C4-2B (cell line): ENCODE results near the gene CEACAM4.

Experiments
- H3K27ac ChIP-seq: fragments of 450-650 bp; 2 replicates; pipeline ENCODE4 v1.5.1; 2017
- ZFX ChIP-seq: fragments of 450-650 bp; IDR thresholded peaks from 2 replicates; pipeline ENCODE4 v1.6.1; 2017
- TF ChIP-seq, protein P1 (sequence below): fragments of 450-650 bp; conservative IDR thresholded peaks from 2 replicates; pipeline ENCODE4 v1.5.1; 2017; ENCODE audit warnings: mild to moderate bottlenecking

The CEACAM4 gene

DNA sequence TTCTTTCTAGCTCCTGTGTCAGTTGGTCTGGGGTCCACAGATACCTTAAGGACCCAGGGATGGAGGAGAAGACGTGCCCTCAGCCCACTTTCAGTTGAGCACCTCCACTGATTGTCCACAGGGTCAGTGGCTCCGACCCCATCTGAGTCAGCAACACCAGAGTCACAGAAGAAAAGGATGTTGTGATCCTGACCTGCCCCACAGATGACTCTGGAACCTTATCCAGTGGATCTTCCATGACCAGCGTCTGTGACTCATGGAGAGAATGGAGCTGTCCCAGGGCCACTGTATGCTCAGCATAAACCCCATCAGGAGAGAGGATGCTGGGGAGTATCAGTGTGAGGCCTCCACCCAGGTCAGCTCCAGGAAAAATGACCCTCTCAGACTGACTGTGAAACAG lies 22.0 kb downstream of the CEACAM4 start:
- no peak for TF ChIP-seq ZFX
- TF ChIP-seq, protein P1, sequence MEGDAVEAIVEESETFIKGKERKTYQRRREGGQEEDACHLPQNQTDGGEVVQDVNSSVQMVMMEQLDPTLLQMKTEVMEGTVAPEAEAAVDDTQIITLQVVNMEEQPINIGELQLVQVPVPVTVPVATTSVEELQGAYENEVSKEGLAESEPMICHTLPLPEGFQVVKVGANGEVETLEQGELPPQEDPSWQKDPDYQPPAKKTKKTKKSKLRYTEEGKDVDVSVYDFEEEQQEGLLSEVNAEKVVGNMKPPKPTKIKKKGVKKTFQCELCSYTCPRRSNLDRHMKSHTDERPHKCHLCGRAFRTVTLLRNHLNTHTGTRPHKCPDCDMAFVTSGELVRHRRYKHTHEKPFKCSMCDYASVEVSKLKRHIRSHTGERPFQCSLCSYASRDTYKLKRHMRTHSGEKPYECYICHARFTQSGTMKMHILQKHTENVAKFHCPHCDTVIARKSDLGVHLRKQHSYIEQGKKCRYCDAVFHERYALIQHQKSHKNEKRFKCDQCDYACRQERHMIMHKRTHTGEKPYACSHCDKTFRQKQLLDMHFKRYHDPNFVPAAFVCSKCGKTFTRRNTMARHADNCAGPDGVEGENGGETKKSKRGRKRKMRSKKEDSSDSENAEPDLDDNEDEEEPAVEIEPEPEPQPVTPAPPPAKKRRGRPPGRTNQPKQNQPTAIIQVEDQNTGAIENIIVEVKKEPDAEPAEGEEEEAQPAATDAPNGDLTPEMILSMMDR, result no peak
- no peak overlapping the region for H3K27ac ChIP-seq

DNA sequence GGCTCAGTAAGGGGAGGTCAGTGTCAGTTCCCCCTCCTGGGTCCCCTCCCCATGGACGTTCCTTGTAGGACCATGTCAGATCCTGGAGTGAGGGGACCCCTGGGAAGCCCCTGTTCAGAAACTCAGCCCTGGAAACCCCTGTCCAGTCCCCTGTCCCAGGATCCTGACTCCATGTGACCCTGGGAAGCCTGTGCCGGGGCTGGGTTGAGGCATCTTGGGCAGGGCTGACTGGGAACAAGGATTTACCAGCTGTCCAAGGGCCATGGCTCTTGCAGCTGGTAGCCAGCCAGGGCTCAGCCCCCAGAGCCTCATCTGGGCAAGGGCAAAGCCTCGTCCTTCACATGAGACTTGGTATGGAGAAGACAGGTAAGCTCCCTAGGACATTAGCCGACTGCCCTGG lies 25.1 kb downstream of the CEACAM4 start:
- no peak overlapping the region for H3K27ac ChIP-seq

DNA sequence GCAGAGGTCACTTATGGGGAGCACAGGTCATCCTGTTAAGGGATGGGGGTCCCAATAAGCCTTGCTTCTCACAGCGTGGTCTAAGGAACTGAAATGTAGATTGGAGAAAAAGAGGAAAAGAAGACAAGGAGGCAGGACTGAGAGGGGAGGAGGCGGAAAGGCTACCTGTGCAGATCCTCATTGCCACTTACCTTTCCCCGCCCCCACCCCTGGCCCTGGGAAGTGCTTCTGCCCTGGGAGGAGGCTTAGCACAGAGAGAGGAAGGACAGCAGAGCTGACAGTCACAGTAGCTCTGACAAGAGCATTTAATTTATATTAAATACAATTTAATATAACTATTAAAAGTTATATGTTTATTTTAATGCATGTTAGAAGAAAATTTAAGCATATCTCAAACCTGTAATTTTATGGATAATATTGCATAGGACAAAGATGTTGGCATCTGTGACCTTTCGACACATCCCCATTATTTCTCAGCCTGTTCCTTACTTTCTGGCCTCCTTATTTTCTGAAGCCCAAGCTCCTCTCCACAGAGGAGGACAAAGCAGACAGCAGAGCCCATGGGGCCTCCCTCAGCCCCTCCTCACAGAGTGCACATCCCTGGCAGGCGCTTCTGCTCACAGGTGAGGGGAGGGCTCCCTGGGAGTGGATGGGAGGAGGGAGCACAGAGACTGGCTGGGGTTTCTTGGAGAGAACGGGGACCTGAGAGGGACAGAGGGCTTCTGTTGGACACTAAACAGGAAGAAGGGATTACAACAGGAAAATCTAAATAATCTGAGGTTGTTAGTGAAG lies 27.5 kb downstream of the CEACAM4 start:
- H3K27ac ChIP-seq, result no peak overlapping the region
- TF ChIP-seq, protein P1, result no peak
- TF ChIP-seq ZFX, result no peak

More for the DNA sequence above, 25.1 kb downstream of the CEACAM4 start:
- no peak for TF ChIP-seq ZFX
- TF ChIP-seq, protein P1, result no peak

DNA sequence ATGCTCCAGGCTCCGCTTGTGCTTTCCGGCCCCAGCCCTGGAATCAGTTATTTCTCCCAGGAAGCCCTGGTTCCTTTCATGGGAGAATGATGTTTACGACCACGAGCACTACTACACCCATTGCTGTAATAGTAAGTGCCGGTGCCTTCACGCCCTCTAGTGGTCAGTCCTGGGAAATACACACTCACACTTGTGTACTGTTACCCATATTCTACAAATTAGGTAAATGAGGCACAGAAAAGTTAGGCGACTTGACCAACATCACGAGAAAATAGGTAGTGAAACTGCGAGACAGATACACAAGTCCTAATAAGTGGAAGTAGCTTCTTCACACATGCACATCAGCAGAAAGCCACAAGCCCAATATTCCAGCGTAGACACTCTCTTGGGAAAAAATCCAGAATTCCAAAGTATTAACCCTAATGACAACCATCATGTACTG lies 29.3 kb downstream of the CEACAM4 start:
- TF ChIP-seq, protein P1, result peak; percentile 83
- TF ChIP-seq ZFX, result no peak
- no peak overlapping the region for H3K27ac ChIP-seq

DNA sequence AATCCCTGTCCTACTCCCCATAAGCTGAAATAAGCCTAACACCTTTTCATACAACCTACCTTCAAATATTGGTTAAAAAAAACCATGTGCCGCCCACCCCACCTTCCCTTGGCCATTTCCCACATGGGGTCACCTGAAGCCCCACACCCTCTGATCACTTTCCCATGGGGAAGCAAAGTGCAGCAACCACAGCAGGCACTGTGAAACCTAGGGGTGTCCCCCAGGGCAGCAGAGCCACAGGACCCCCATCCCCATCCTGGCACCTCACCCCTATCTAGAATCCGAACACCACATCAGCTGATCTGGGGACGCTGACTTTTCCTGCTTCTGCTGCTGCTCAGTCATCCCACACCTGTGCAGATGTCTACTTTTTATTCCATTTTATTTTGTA lies 31.0 kb downstream of the CEACAM4 start:
- no peak for TF ChIP-seq ZFX
- TF ChIP-seq, protein P1, result no peak

DNA sequence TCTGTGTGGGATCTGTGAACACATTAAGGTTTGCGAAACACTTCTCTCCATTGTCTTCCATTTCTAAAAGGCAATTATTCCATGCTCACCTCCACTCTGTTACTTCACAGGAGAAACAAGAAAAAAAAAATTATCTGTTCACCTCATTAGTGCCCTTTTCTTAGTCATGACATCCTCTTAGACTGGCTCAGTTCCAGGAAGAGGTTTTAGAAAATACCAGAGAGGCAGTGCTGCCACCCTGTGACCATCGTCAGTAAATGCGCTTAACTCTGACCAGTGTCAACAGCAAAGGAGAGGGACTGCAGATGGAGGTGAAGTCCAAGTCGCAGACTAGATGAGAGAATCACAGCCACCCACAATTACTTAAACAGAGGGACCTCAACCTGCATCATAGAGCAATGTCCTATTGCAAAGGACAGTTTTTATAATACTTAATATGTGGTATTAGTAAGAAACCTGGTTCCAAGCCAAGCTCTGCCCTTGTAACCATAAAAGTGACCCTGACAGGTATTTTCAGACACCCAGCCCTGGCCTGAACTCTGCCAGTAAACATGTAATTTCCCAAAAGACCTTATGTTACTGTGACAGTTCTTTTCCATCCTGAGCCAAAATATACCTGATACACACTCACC lies 31.5 kb downstream of the CEACAM4 start:
- TF ChIP-seq, protein P1, result peak; percentile 72
- no peak for TF ChIP-seq ZFX
- H3K27ac ChIP-seq, result no peak overlapping the region

More for the DNA sequence above, 31.0 kb downstream of the CEACAM4 start:
- H3K27ac ChIP-seq, result no peak overlapping the region

DNA sequence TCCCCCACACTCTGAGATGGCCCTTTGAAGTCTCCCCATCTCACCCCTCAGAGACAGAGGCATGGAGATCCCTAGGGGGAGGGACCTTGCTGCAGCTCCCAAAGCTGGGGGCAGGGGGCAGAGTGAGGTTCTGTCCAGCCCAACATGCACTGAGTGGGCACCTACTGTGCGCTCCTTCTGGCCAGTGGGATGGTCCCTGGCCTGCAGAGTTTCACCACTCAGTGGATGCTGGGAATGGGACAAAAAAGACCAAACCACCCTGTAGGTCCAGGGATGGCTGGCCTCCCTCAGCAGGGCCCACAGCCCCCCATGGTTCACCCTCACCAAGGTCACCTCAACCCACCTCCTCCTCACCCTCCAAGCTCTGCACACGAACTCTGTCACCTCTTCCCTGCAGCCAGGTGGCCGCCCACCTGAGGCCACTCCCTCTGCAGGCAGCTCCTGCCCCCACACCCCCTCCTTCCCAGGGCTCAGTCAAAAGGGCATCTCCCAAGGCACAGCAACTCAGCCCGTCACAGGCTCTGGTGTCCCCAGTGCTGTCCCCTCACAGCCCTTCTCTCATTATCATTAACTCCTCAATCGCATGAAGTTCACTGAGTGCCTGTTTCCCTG lies 34.8 kb downstream of the CEACAM4 start:
- TF ChIP-seq ZFX, result no peak
- TF ChIP-seq, protein P1, result no peak
- H3K27ac ChIP-seq, result no peak overlapping the region
